ENCODE results near the gene VPS16. TPM values are rescaled to one million over a fixed set of nuclear protein-coding genes. Genes with fewer than 3 reads are reported as not detected.

Gene VPS16
- total RNA-seq, 1 experiment from 2014 or later, result 22.2 TPM

DNA sequence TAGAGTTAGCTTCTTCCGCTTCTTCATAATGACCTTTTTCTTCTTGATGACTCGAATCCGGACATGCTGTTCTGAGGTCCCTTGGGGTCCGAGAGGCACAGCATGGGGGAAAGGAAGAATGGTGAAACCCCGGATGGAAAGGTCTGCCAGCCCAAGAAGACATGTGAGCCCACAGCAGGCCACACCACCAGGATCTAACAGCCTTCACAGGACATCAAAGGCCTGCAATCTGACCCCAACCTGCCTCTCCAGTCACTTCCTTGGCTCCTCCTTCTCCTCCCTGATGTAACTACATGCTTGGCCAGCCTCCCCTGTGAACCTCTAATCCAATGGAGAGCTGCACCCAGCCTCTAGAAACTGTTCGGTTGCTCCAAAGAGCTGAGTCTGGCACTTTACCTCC lies 41.7 kb upstream of the VPS16 start:
- Mint-ChIP-seq H3K4me3 (ENCODE audit: low read depth, unreplicated experiment) (no peak overlapping the region), H3K27me3 (ENCODE audit: unreplicated experiment) (peaks cover 99% of the 10 kb centered on the region), H3K9me3 (ENCODE audit: low read depth, unreplicated experiment) (no peaks in the 10 kb centered on the region), H3K4me1 (ENCODE audit: low read depth, unreplicated experiment) (peaks cover 20% of the 10 kb centered on the region), H3K36me3 (ENCODE audit: insufficient read depth, unreplicated experiment) (peaks cover 11% of the 10 kb centered on the region), H3K27ac (ENCODE audit: unreplicated experiment) (no peak overlapping the region)
- TF ChIP-seq CTCF (IDR thresholded peaks at IDR 0.05; ENCODE audit: unreplicated experiment), result no peak
- CTCF ChIA-PET, result no interaction called here
- DNase-seq, result no peak
- intact Hi-C loops (cut with micrococcal nuclease; ENCODE audit: unreplicated experiment), result no loop called here
- no TSS peak for BruUV-seq (replicated peaks)

GRCh38 chr20:2799271-2799670 lies 41.3 kb upstream of the VPS16 start:
- no peak for DNase-seq
- Mint-ChIP-seq H3K27me3 (ENCODE audit: unreplicated experiment) (peaks cover 99% of the 10 kb centered on the region), H3K9me3 (ENCODE audit: low read depth, unreplicated experiment) (no peaks in the 10 kb centered on the region), H3K27ac (ENCODE audit: unreplicated experiment) (no peak overlapping the region), H3K4me3 (ENCODE audit: low read depth, unreplicated experiment) (no peak overlapping the region), H3K36me3 (ENCODE audit: insufficient read depth, unreplicated experiment) (peaks cover 10% of the 10 kb centered on the region), H3K4me1 (ENCODE audit: low read depth, unreplicated experiment) (peaks cover 20% of the 10 kb centered on the region)
- CTCF ChIA-PET, result no interaction called here
- intact Hi-C loops (cut with micrococcal nuclease; ENCODE audit: unreplicated experiment), result no loop called here
- TF ChIP-seq CTCF (IDR thresholded peaks at IDR 0.05; ENCODE audit: unreplicated experiment), result no peak
- no TSS peak for BruUV-seq (replicated peaks)

GRCh38 chr20:2799688-2800520 lies 40.6 kb upstream of the VPS16 start:
- H3K27ac Mint-ChIP-seq (ENCODE audit: unreplicated experiment), result no peak overlapping the region

DNA sequence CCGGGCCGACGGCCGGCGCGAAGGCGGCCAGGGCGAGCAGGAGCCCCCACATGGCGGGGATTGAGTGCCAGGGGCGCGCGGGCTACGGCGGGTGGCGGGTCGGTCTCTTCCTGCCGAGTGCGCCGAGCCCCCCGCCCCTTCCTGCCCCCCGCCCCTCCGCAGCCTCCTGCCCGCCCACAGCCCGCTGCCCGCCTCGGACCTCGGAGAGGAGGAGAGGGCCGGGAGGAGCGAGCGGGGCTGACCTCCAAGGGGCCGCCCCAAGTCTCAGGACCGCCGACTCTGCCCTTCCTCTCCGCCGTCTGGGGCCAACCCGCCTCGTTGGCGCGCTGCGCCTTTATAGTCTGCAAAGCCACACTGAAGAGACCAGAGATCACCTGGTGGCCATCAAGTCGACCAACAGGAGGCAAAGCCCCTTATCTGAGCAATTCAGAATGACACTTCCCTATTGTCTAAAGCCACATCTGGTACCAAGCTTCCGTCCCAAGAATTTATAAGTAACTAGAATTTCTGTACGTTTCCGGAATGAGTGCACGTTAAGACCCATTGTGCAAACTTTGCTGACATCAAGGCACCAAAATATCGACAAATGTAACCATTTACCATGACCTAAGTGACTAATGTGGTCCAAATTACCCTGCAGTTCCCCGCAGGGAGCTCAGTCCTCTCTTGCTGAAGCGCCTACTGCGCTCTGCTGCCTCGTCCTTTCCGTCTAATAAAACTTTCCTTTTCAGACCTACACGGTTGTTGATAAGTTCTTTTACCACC lies 39.8 kb upstream of the VPS16 start, which contains the start of gene CPXM1:
CPXM1 (minus strand) TSS at position 107 of the 765 bp plus-strand sequence; CDS start at position 52, 55 bp downstream.
- Mint-ChIP-seq H3K9me3 (ENCODE audit: low read depth, unreplicated experiment) (no peaks in the 10 kb centered on the region), H3K27me3 (ENCODE audit: unreplicated experiment) (peaks cover 100% of the 10 kb centered on the region), H3K36me3 (ENCODE audit: insufficient read depth, unreplicated experiment) (peaks cover 7% of the 10 kb centered on the region), H3K27ac (ENCODE audit: unreplicated experiment) (no peak within 1 kb of the TSS), H3K4me1 (ENCODE audit: low read depth, unreplicated experiment) (peaks cover 20% of the 10 kb centered on the region), H3K4me3 (ENCODE audit: low read depth, unreplicated experiment) (peak within 1 kb of the TSS; percentile 81)
- no TSS peak for BruUV-seq (replicated peaks)
- CTCF ChIA-PET, result interaction anchor here (0.6 kb wide), 1 partner anchor 25 kb away, joined by 3 read pairs; no protein-coding TSS in a partner anchor
- no peak for TF ChIP-seq CTCF (IDR thresholded peaks at IDR 0.05; ENCODE audit: unreplicated experiment)
- intact Hi-C loops (cut with micrococcal nuclease; ENCODE audit: unreplicated experiment), result no loop called here
- no peak for DNase-seq

More at GRCh38 chr20:2799688-2800520, 40.6 kb upstream of the VPS16 start:
- Mint-ChIP-seq H3K27me3 (ENCODE audit: unreplicated experiment) (peaks cover 99% of the 10 kb centered on the region), H3K4me1 (ENCODE audit: low read depth, unreplicated experiment) (peaks cover 20% of the 10 kb centered on the region), H3K9me3 (ENCODE audit: low read depth, unreplicated experiment) (no peaks in the 10 kb centered on the region), H3K36me3 (ENCODE audit: insufficient read depth, unreplicated experiment) (peaks cover 7% of the 10 kb centered on the region), H3K4me3 (ENCODE audit: low read depth, unreplicated experiment) (peak overlapping the region; percentile 81)
- CTCF ChIA-PET, result no interaction called here
- no peak for DNase-seq
- no peak for TF ChIP-seq CTCF (IDR thresholded peaks at IDR 0.05; ENCODE audit: unreplicated experiment)
- no TSS peak for BruUV-seq (replicated peaks)
- intact Hi-C loops (cut with micrococcal nuclease; ENCODE audit: unreplicated experiment), result no loop called here
